Sciatic nerve (tissue), 2 donors: ENCODE results near the gene CACNA2D3. TPM values are rescaled to one million over a fixed set of nuclear protein-coding genes. Genes with fewer than 3 reads are reported as not detected.

Experiments
- ATAC-seq: fragments of 200-7000 bp; cut with Tn5 transposase; one replicate; pipeline ENCODE4 v1.9.1; 2020; ENCODE audit warnings: mild to moderate bottlenecking, moderate library complexity
- DNase-seq: peaks from one replicate; pipeline ENCODE4 v3.0.0-alpha.2; 2020; ENCODE audit warnings: low spot score
- intact Hi-C: fragments of 100-400 bp; cut with DNase I; formaldehyde crosslinking; loops from one replicate; pipeline ENCODE4 v1.14.2; 2022
- total RNA-seq: library from RNA; stranded (reverse); fragmentation: NEBNext Ultra II Directional; extraction: Animal tissue kit (Norgen Biotek cat#: 25700); gene quantifications from one replicate; pipeline ENCODE4 v1.2.1, GENCODE V29; 2021
- donor health status: DM: no; HTN: no; CAD: no.
- donor health status: DM: no; HTN: no; CAD: no.

Gene CACNA2D3
- total RNA-seq, 1 donor from 2014 or later: 6.9 TPM

GRCh38 chr3:54906763-54907162, 784.4 kb downstream of the CACNA2D3 start:
- no peak for DNase-seq
- intact Hi-C loops: no loop called here
- no peak for ATAC-seq

GRCh38 chr3:54909191-54909590, 786.8 kb downstream of the CACNA2D3 start:
- ATAC-seq (no peak), DNase-seq (no peak)
- intact Hi-C loops: no loop called here

- ATAC-seq (no peak), DNase-seq (no peak)
- intact Hi-C loops: no loop called here
Measured at GRCh38 chr3:54914180-54914579, 791.8 kb downstream of the CACNA2D3 start.

- no peak for DNase-seq
- no peak for ATAC-seq
- intact Hi-C loops: no loop called here
Measured at GRCh38 chr3:54915181-54915580, 792.8 kb downstream of the CACNA2D3 start.

GRCh38 chr3:54915976-54916375, 793.6 kb downstream of the CACNA2D3 start:
- ATAC-seq: no peak
- DNase-seq: no peak
- intact Hi-C loops: no loop called here

- intact Hi-C loops: no loop called here
- no peak for DNase-seq
- ATAC-seq: no peak
Measured at GRCh38 chr3:54916732-54917131, 794.4 kb downstream of the CACNA2D3 start.

- ATAC-seq: no peak
- DNase-seq: no peak
- intact Hi-C loops: no loop called here
Measured at GRCh38 chr3:54917174-54917573, 794.8 kb downstream of the CACNA2D3 start.

- DNase-seq: no peak
- ATAC-seq: no peak
- intact Hi-C loops: no loop called here
Measured at GRCh38 chr3:54917862-54918261, 795.5 kb downstream of the CACNA2D3 start.

GRCh38 chr3:54918516-54918915, 796.2 kb downstream of the CACNA2D3 start:
- DNase-seq: no peak
- intact Hi-C loops: no loop called here
- no peak for ATAC-seq

GRCh38 chr3:54928046-54928770, 805.9 kb downstream of the CACNA2D3 start, which contains the start of gene LRTM1:
Gene LRTM1, minus strand, starts transcription at chr3:54928059. Its CDS starts 148 bp downstream, at chr3:54927911.
- ATAC-seq (no peak), DNase-seq (no peak)
- intact Hi-C loops: no loop called here

- intact Hi-C loops: no loop called here
Measured at GRCh38 chr3:54931182-54931581, 808.8 kb downstream of the CACNA2D3 start.

GRCh38 chr3:54932606-54933005, 810.3 kb downstream of the CACNA2D3 start:
- no peak for ATAC-seq
- no peak for DNase-seq
- intact Hi-C loops: no loop called here

More at GRCh38 chr3:54931182-54931581, 808.8 kb downstream of the CACNA2D3 start:
- ATAC-seq: no peak
- no peak for DNase-seq

GRCh38 chr3:54935869-54936268, 813.5 kb downstream of the CACNA2D3 start:
- DNase-seq: no peak
- intact Hi-C loops: no loop called here
- no peak for ATAC-seq

- intact Hi-C loops: no loop called here
- ATAC-seq (no peak), DNase-seq (no peak)
Measured at GRCh38 chr3:54936561-54936960, 814.2 kb downstream of the CACNA2D3 start.

- DNase-seq (no peak), ATAC-seq (no peak)
- intact Hi-C loops: no loop called here
Measured at GRCh38 chr3:54939557-54940300, 817.4 kb downstream of the CACNA2D3 start.

- no peak for DNase-seq
- ATAC-seq: no peak
- intact Hi-C loops: no loop called here
Measured at GRCh38 chr3:54940971-54941370, 818.6 kb downstream of the CACNA2D3 start.

GRCh38 chr3:54941690-54942362, 819.5 kb downstream of the CACNA2D3 start:
- intact Hi-C loops: no loop called here
- DNase-seq (no peak), ATAC-seq (no peak)

GRCh38 chr3:54949491-54950044, 827.2 kb downstream of the CACNA2D3 start:
- ATAC-seq (no peak), DNase-seq (no peak)
- intact Hi-C loops: no loop called here

GRCh38 chr3:54950391-54951003, 828.1 kb downstream of the CACNA2D3 start:
- DNase-seq: no peak
- peak; percentile 36 for ATAC-seq
- intact Hi-C loops: no loop called here
